Muscle layer of duodenum (tissue), 2 donors: ENCODE data around the gene TCEA2.
A peak's percentile ranks its signal among the peaks of the same experiment; 100 is the strongest.

ENCODE experiments used
- H3K27ac ChIP-seq: one replicate; pipeline ENCODE4 v1.7.0; 2013; ENCODE audit warnings: mild to moderate bottlenecking, low read length
- H3K27me3 ChIP-seq: one replicate; pipeline ENCODE4 v1.7.0; 2013; ENCODE audit warnings: low read depth, mild to moderate bottlenecking, control low read depth, low read length
- H3K36me3 ChIP-seq, 2 donors: one replicate each; pipeline ENCODE4 v1.7.0; 2013; ENCODE audit warnings: low read length in 2 of 2, control low read depth in 1 of 2, mild to moderate bottlenecking in 1 of 2; ENCODE audit not compliant: insufficient read depth in 2 of 2, control insufficient read depth in 1 of 2
- H3K4me1 ChIP-seq, 2 donors: one replicate each; pipeline ENCODE4 v1.7.0; 2013; ENCODE audit warnings: low read length in 2 of 2, mild to moderate bottlenecking in 2 of 2, control low read depth in 1 of 2, moderate library complexity in 1 of 2; ENCODE audit not compliant: insufficient read depth in 2 of 2, control insufficient read depth in 1 of 2
- H3K4me3 ChIP-seq, 2 donors: one replicate each; pipeline ENCODE4 v1.7.0; 2013; ENCODE audit warnings: low read length in 2 of 2, low read depth in 1 of 2, mild to moderate bottlenecking in 1 of 2
- H3K9me3 ChIP-seq, 2 donors: one replicate each; pipeline ENCODE4 v1.7.0; 2013; ENCODE audit warnings: low read length in 2 of 2, control low read depth in 1 of 2, mild to moderate bottlenecking in 1 of 2; ENCODE audit not compliant: control insufficient read depth in 1 of 2
- donor health status: healthy.

TCEA2 gene

DNA sequence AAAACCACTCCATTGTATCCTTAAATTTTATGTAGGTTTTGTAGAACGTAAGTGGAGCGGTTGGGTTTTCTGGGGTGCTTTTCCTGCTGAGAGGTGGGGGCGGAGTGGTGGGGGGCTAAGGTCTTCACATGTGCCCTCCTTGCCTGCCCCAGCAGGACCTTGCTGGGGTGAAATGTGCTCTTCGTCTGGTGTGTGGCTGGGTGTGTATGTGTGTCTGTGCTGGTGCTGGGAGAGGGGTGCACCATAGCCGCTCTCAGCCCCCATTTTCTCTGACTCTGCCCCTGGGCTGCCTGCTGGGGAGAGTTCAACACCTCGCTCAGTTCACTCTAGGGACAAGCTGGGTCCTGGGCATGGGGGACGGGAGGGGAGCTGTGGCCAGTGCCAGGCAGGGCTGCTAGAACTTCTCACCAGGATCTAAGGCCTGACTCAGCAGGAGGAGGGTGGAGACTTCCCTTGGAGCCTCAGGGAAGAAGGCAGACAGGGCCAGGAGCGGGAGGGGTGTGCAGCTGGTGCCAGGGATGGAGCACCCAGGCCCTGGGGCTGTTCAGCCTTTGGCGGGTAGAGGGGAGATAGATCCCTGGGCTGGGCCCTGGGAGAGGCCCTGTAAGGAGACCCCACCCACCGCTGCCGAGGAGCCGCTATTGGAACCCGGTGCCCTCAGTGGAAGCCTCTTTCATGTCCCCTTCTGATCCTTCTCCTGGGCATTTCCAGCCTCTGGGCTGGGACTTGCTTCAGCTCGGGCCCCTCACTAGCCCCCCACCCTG is 18.3 kb upstream of the TCEA2 start:
- H3K27ac ChIP-seq = no peak overlapping the region

DNA sequence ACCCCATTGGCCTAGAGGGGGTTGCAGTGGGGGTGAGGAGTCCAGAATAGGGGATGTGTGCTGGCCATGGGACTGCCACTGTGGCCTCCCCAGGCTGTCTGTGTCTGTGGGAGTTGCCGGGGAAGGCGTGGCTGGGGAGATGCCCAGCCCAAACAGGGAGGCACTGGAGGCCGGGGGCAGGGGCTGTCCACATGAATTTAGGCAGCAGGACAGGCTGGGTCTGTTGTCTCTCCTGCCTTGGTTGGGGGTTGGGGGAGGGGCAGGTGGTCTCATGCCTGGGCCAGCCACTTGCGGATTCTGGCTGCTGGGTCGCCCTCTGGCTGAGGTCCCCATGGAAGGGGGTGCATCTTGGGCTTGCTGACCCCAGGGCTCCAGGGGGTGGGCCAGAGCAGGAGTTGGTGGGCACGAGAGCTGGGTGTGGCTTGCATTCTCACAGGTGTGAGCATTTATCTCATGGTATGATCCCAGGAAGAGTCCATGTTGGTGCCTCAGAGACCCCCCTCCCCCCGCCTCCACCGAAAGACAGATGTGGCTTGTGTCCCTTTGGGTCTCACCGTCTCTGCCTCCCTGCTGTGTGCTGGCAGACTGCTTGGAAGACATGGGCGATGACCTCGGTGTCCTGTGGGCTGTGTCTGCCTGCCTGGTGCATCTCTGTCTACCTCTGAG is 17.5 kb upstream of the TCEA2 start:
- Histone ChIP-seq H3K4me3 (no peak overlapping the region), H3K4me1 (peaks cover 0 to 16% of the 10 kb centered on the region in 2 donors), H3K36me3 (no peaks in the 10 kb centered on the region), H3K9me3 (no peaks in the 10 kb centered on the region), H3K27me3 (peaks cover 51% of the 10 kb centered on the region), H3K27ac (no peak overlapping the region)

More for the DNA sequence above, 18.3 kb upstream of the TCEA2 start:
- Histone ChIP-seq H3K36me3 (no peaks in the 10 kb centered on the region), H3K4me3 (no peak overlapping the region), H3K9me3 (no peaks in the 10 kb centered on the region), H3K4me1 (peaks cover 0 to 14% of the 10 kb centered on the region in 2 donors), H3K27me3 (peaks cover 50% of the 10 kb centered on the region)

GRCh38 chr20:64047046-64047389 is 16.0 kb upstream of the TCEA2 start:
- no peaks in the 10 kb centered on the region for H3K36me3 ChIP-seq
- H3K4me3 ChIP-seq = peak overlapping the region in 1 of 2 donors; percentile 49
- peaks cover 0 to 16% of the 10 kb centered on the region in 2 donors for H3K4me1 ChIP-seq
- H3K9me3 ChIP-seq = no peaks in the 10 kb centered on the region
- H3K27ac ChIP-seq = no peak overlapping the region
- H3K27me3 ChIP-seq = peaks cover 47% of the 10 kb centered on the region

DNA sequence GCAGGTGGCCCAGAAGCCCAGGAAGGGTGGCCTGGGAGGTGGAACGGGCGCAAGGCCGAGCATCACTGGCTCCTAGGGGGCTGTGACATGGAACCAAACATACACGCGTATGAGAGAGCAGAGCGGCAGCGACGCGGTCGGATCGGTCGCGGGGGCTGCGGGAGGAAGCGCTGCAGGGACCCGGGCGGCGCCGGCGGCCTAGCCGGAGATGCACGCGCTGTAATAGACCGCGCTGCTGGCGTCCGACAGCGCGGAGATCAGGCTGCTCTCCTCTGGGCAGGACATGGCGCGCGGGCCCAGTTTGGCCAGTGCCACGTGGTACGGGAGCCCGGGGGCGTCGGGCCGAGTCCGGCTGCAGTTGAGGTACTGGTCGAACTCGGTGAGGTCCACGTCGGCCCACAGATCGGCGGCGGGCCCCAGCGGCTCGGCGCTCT is 15.0 kb upstream of the TCEA2 start:
- Histone ChIP-seq H3K4me1 (peaks cover 0 to 12% of the 10 kb centered on the region in 2 donors), H3K9me3 (no peaks in the 10 kb centered on the region), H3K36me3 (no peaks in the 10 kb centered on the region), H3K27ac (no peak overlapping the region), H3K27me3 (peaks cover 48% of the 10 kb centered on the region), H3K4me3 (peak overlapping the region in 1 of 2 donors; percentile 49)

DNA sequence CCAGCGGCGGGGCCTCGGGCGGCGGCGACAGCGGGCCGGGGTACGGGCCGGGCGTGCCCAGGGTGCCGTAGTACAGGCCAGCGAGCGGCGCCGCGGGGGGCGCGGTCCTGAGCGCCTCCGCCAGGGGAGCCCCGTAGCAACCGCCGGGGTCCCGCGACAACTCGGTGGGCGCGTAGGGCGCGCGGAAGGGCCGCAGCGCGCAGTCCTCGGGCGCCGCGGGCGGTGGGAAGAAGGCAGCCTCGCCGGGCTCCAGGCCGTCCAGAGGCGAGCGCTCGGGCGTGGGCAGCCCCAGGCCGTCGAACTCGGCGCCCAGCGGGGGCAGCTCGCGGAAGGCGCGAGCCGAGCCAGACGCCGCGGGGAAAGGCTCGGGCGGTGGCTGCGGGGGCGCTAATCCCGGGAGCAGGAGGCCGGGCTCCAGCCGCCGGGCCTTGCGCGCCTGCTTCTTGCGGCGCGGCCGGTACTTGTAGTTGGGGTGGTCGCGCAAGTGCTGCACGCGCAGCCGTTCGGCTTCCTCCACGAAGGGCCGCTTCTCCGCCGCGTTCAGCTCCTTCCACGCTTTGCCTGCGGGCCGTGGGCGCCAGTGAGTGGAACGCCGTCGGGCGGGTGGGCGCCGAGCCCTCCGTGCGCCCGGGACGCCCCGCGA is 14.5 kb upstream of the TCEA2 start:
- Histone ChIP-seq H3K27ac (no peak overlapping the region), H3K9me3 (no peaks in the 10 kb centered on the region), H3K4me3 (peak overlapping the region in 1 of 2 donors; percentile 49), H3K36me3 (no peaks in the 10 kb centered on the region), H3K27me3 (peaks cover 48% of the 10 kb centered on the region), H3K4me1 (peaks cover 0 to 12% of the 10 kb centered on the region in 2 donors)

DNA sequence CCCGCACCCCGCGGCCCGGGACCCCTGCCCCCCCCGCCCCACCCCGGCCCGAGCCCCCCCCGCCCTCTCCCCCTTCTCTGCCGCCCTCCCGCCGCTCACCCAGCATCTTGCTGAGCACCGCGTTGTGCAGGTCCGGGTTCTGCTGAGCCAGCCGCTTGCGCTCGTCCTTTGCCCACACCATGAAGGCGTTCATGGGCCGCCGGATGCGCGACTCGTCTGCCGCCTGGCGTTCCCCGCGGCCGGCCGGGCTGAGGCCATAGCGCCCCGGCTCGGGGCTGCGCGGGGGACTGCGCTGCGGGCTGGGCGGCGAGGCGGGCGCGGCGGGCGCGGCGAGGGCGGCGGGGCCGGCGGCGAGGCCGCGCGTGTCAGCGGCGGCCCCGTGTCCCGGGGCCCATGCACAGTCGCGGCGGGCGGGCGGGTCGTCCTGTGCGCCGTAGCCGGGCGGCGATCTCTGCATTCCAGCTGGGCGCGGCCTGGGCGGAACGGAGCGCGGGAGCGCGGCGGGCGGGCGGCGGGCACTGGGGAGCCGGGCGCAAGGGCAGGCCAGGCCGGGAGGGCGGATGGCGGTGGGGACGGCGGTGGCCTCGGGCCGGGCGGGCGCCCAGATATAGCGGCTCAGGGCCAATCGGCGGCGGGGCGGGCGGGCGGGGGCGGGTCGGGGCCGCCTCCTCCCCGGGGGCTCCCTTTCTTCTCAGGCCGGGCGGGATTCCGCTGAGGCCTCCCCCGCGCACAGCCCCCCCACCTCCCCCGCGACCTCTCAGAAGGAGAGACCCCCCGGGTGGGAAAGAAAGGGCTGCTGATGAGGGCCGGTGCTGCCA is 13.7 kb upstream of the TCEA2 start, which contains the start of gene SOX18:
TSS of gene SOX18 (minus strand) at position 580 of the 818 bp plus-strand sequence. CDS start at position 457, 123 bp downstream.
- peak within 1 kb of the TSS in 1 of 2 donors; percentile 49 for H3K4me3 ChIP-seq
- H3K9me3 ChIP-seq = no peaks in the 10 kb centered on the region
- H3K4me1 ChIP-seq = peaks cover 0 to 12% of the 10 kb centered on the region in 2 donors
- peaks cover 52% of the 10 kb centered on the region for H3K27me3 ChIP-seq
- no peaks in the 10 kb centered on the region for H3K36me3 ChIP-seq
- no peak within 1 kb of the TSS for H3K27ac ChIP-seq

DNA sequence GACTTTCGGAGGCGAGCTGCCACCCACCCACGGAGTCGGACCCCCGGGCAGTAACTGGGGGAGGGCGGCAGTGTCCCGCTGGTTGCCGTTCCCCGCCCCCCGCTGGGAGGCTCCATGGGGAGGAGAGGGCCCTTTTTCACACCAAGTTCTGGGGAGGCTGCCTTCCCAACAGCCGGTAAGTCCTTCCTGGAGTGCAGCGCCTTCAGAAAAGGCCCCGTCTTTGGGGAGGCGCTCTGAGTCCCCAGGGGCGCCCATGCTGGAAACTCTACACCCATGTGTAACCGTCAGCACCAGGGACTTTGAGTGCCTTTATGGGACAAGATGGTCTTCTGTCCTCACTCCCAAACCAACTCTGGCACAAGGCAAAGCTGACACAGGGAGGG is 13.1 kb upstream of the TCEA2 start:
- no peak overlapping the region for H3K27ac ChIP-seq
- H3K4me1 ChIP-seq = peaks cover 2 to 12% of the 10 kb centered on the region in 2 donors
- peaks cover 52% of the 10 kb centered on the region for H3K27me3 ChIP-seq
- H3K4me3 ChIP-seq = no peak overlapping the region
- no peaks in the 10 kb centered on the region for H3K36me3 ChIP-seq
- H3K9me3 ChIP-seq = no peaks in the 10 kb centered on the region

- Histone ChIP-seq H3K27ac (no peak overlapping the region), H3K36me3 (no peaks in the 10 kb centered on the region), H3K27me3 (peaks cover 47% of the 10 kb centered on the region), H3K4me3 (no peak overlapping the region), H3K9me3 (no peaks in the 10 kb centered on the region), H3K4me1 (peaks cover 2 to 12% of the 10 kb centered on the region in 2 donors)
These were observed 12.6 kb upstream of the TCEA2 start for GRCh38 chr20:64050261-64051032.

DNA sequence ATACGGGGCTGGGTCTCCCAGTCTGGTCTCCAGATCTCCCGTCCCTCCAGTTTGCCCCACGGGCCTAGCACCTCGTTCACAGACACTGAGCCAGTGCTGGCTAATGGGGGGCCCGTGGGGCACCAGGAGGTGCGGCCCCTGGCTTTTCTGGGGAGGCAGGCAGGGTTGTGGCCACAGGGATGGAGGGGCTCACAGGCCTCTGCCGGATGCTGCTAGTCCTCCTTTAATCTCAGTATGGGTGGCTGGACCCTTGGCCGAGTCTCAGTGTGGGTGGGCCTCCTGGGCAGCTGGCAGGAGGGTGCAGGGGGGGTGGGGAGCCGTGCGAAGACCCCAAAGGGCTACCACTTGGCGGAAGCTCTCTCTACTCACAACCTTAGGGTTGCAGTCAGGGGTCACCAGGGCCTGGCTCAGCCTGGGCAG is 12.0 kb upstream of the TCEA2 start:
- no peaks in the 10 kb centered on the region for H3K36me3 ChIP-seq
- no peak overlapping the region for H3K27ac ChIP-seq
- H3K27me3 ChIP-seq = peaks cover 44% of the 10 kb centered on the region
- no peaks in the 10 kb centered on the region for H3K9me3 ChIP-seq
- H3K4me3 ChIP-seq = no peak overlapping the region
- peaks cover 2 to 12% of the 10 kb centered on the region in 2 donors for H3K4me1 ChIP-seq

GRCh38 chr20:64051561-64052325 is 11.3 kb upstream of the TCEA2 start:
- H3K4me1 ChIP-seq = peaks cover 2 to 12% of the 10 kb centered on the region in 2 donors
- peak overlapping the region; percentile 16 for H3K27ac ChIP-seq
- no peaks in the 10 kb centered on the region for H3K9me3 ChIP-seq
- H3K27me3 ChIP-seq = peaks cover 37% of the 10 kb centered on the region
- H3K4me3 ChIP-seq = no peak overlapping the region
- H3K36me3 ChIP-seq = no peaks in the 10 kb centered on the region
